ENCODE results near the gene PRSS38. TPM values are rescaled to one million over a fixed set of nuclear protein-coding genes. Genes with fewer than 3 reads are reported as not detected.
"Not testable (repeated sequence)": the region's sequence is repeated elsewhere in the genome, so short reads cannot be mapped to it uniquely, and the experiment has no call there.

The PRSS38 gene
- total RNA-seq, 6 donors from 2014 or later: not detected

DNA sequence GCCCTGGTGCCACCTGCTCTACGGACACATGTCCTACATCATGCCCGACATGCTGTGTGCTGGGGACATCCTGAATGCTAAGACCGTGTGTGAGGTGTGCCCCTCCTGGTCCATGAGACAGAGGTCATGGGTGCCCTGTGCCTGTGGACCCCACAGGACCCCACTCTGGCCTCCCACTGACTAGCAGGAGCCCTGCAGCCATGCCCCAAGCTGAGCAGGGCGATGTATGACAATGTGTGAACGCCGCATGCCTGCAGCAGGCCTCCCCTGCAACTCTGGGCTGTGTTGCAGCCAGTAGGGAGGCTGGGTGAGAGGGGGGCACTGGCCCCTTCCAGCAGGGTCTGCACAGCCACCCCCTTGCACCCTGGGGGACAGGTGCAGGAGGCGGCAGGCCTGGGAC lies 30.0 kb downstream of the PRSS38 start:
- Histone ChIP-seq H3K27me3 (no peaks in the 10 kb centered on the region), H3K36me3 (no peaks in the 10 kb centered on the region), H3K27ac (no peak overlapping the region), H3K4me1 (no peaks in the 10 kb centered on the region), H3K9me3 (peaks cover 0 to 4% (median 0%) of the 10 kb centered on the region in 4 donors), H3K4me3 (no peak overlapping the region)
- WGBS, 2 donors: 93 to 96% methylated on average over 4 to 7 of the region's 7 CpGs
- no peak for TF ChIP-seq POLR2AphosphoS5 (IDR thresholded peaks at IDR 0.05)
- TF ChIP-seq, protein P1, sequence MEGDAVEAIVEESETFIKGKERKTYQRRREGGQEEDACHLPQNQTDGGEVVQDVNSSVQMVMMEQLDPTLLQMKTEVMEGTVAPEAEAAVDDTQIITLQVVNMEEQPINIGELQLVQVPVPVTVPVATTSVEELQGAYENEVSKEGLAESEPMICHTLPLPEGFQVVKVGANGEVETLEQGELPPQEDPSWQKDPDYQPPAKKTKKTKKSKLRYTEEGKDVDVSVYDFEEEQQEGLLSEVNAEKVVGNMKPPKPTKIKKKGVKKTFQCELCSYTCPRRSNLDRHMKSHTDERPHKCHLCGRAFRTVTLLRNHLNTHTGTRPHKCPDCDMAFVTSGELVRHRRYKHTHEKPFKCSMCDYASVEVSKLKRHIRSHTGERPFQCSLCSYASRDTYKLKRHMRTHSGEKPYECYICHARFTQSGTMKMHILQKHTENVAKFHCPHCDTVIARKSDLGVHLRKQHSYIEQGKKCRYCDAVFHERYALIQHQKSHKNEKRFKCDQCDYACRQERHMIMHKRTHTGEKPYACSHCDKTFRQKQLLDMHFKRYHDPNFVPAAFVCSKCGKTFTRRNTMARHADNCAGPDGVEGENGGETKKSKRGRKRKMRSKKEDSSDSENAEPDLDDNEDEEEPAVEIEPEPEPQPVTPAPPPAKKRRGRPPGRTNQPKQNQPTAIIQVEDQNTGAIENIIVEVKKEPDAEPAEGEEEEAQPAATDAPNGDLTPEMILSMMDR (IDR thresholded peaks at IDR 0.05): no peak
- no peak for TF ChIP-seq POLR2A (IDR thresholded peaks at IDR 0.05)
- TF ChIP-seq EP300 (IDR thresholded peaks at IDR 0.05): no peak
- ATAC-seq (ENCODE audit: low FRiP score in 2 of 2): peak; percentile 17 to 47
- DNase-seq: peak in 1 of 2 donors; percentile 50

DNA sequence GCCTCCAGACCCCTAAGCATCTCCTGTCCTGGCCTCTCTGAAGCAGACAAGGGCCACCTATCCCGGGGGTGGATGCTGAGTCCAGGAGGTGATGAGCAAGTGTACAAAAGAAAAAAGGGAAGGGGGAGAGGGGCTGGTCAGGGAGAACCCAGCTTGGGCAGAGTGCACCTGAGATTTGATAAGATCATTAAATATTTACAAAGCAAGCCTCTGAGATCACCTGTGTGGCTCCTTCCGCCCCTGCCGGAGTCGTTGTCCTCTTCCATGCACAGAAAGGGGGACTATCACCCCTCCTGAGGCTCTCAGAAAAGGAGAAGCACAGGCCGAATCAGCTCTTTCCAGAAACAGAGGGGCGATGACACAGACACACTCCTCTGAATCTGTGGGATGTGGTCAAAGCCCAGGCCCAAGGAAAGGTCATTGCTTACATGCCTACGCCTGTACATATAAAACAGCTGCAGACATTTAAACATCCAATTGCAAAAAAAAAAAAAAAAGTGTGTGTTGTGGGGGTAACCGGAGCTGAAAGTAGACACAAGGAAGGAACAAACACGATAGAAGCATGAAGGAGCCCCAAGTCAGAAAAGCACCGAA lies 30.9 kb downstream of the PRSS38 start:
- Histone ChIP-seq H3K9me3 (peaks cover 0 to 4% (median 0%) of the 10 kb centered on the region in 4 donors), H3K27ac (no peak overlapping the region), H3K27me3 (no peaks in the 10 kb centered on the region), H3K36me3 (no peaks in the 10 kb centered on the region), H3K4me1 (no peaks in the 10 kb centered on the region), H3K4me3 (no peak overlapping the region)
- ATAC-seq (ENCODE audit: low FRiP score in 2 of 2): no peak
- WGBS, 2 donors: 61 to 68% methylated on average over 10 of the region's 10 CpGs
- TF ChIP-seq EP300 (IDR thresholded peaks at IDR 0.05): no peak
- no peak for DNase-seq

DNA sequence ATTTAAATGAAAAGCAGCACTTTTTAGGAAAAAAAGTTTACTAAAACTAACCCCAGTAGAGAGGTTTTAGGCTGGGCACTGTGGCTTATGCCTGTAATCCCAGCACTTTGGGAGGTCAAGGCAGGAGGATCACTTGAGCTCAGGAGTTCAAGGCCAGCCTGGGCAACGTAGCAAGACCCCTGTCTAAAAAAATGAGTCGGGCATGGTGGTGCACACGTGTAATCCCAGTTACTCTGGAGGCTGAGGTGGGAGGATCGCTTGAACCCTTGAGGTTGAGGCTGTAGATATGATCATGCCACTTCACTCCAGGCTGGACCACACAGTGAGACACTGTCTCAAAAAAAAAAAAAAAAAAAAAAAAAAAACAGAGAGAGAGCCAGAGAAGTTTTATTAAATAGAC lies 31.6 kb downstream of the PRSS38 start:
- H3K27ac ChIP-seq; H3K4me1 ChIP-seq; ATAC-seq (ENCODE audit: low FRiP score in 2 of 2); H3K4me3 ChIP-seq; H3K27me3 ChIP-seq; H3K36me3 ChIP-seq; H3K9me3 ChIP-seq; DNase-seq: not testable (repeated sequence)
- 87 to 91% methylated on average over 4 of the region's 4 CpGs for WGBS, 2 donors

DNA sequence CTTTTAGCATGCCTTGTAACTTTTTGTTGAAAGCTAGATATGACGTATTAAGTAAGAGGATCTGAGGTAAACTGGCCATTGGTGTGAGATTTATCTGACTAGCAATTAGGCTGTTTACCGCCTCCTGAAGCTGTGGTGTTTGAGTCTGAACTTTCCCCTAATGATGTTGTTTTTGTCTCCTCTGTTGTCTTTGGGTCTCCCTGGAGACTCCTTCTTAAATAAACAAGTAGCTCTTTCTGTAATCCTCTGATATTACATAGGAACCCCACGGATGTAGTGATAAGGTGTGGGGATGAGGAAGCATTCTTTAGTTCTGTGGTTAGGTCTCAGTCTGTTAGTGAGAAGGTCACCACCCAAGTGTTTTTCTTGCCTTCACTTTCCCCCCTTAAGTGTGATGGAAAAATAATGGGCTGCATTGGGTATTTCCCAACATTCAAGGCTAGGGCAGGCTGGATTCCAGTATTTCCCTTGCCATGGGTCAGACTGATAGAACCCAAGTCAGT lies 33.0 kb downstream of the PRSS38 start:
- H3K36me3 ChIP-seq: no peaks in the 10 kb centered on the region
- DNase-seq (no peak), ATAC-seq (ENCODE audit: low FRiP score in 2 of 2) (no peak)
- TF ChIP-seq, protein P1 (IDR thresholded peaks at IDR 0.05): no peak
- no peak for TF ChIP-seq EP300 (IDR thresholded peaks at IDR 0.05)
- TF ChIP-seq POLR2AphosphoS5 (IDR thresholded peaks at IDR 0.05): no peak
- no peak for TF ChIP-seq POLR2A (IDR thresholded peaks at IDR 0.05)
- H3K4me3 ChIP-seq: no peak overlapping the region
- H3K27me3 ChIP-seq: no peaks in the 10 kb centered on the region
- 73 to 76% methylated on average over 3 of the region's 3 CpGs for WGBS, 2 donors
- H3K9me3 ChIP-seq: peaks cover 0 to 4% (median 0%) of the 10 kb centered on the region in 4 donors
- H3K4me1 ChIP-seq: no peaks in the 10 kb centered on the region
- no peak overlapping the region for H3K27ac ChIP-seq

DNA sequence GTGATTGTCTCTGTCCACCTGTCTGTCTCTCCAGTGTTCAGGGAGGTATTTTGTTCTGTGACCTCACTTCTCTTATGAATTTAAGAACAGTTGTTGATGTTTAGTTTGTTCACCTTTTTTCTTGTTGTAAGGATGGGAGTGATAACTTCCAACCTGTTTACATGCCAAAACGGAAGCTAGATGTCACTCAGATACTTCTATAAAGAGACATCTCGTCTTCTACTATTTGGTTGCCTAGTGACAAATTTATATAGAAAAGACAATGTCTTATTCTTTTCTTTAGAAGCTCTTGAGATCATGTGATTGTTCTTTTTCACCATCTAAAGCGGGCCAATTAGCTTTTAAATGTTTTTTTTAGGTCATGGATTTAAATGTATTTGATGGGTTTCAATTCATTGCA lies 33.8 kb downstream of the PRSS38 start:
- DNase-seq (no peak), ATAC-seq (ENCODE audit: low FRiP score in 2 of 2) (no peak)
- H3K4me3 ChIP-seq: no peak overlapping the region
- TF ChIP-seq, protein P1 (IDR thresholded peaks at IDR 0.05): no peak
- TF ChIP-seq POLR2A (IDR thresholded peaks at IDR 0.05) (no peak), EP300 (IDR thresholded peaks at IDR 0.05) (no peak), POLR2AphosphoS5 (IDR thresholded peaks at IDR 0.05) (no peak)
- H3K36me3 ChIP-seq: no peaks in the 10 kb centered on the region
- H3K4me1 ChIP-seq: no peaks in the 10 kb centered on the region
- no peak overlapping the region for H3K27ac ChIP-seq
- no peaks in the 10 kb centered on the region for H3K27me3 ChIP-seq
- 47 to 56% methylated on average over 3 of the region's 3 CpGs for WGBS, 2 donors
- H3K9me3 ChIP-seq: peaks cover 0 to 4% (median 0%) of the 10 kb centered on the region in 4 donors

DNA sequence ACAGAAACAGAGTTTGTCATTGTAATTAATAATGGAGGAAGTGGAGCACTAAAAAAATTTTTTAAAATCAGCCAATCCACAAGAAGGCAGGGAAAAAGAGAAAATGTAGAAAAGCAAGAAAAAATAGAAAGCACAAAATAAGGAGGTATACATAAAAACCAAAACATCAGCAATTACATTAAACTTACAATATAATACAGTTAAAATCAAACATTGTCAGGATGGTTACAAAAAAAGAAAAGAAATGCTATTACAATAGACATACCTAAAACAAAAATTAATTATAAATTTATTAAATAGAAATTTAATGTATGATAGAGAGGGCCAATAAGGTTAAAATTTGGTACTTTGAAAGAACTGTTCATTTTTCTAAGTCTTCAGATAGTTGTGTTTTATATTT lies 38.7 kb downstream of the PRSS38 start:
- H3K9me3 ChIP-seq: no peaks in the 10 kb centered on the region
- no peak for DNase-seq
- no peaks in the 10 kb centered on the region for H3K4me1 ChIP-seq
- TF ChIP-seq EP300 (IDR thresholded peaks at IDR 0.05): no peak
- TF ChIP-seq POLR2A (IDR thresholded peaks at IDR 0.05): no peak
- TF ChIP-seq, protein P1 (IDR thresholded peaks at IDR 0.05): no peak
- no peak for TF ChIP-seq POLR2AphosphoS5 (IDR thresholded peaks at IDR 0.05)
- no peak overlapping the region for H3K27ac ChIP-seq
- no peaks in the 10 kb centered on the region for H3K36me3 ChIP-seq
- no peaks in the 10 kb centered on the region for H3K27me3 ChIP-seq
- H3K4me3 ChIP-seq: no peak overlapping the region
- no peak for ATAC-seq (ENCODE audit: low FRiP score in 2 of 2)
